ENCODE data around the gene SLC25A25. TPM values are rescaled to one million over a fixed set of nuclear protein-coding genes. Genes with fewer than 3 reads are reported as not detected.
A peak's percentile ranks its signal among the peaks of the same experiment; 100 is the strongest.

The SLC25A25 gene
- total RNA-seq, 6 experiments from 2014 or later: 21.2 to 81.5 (median 53.3) TPM

DNA sequence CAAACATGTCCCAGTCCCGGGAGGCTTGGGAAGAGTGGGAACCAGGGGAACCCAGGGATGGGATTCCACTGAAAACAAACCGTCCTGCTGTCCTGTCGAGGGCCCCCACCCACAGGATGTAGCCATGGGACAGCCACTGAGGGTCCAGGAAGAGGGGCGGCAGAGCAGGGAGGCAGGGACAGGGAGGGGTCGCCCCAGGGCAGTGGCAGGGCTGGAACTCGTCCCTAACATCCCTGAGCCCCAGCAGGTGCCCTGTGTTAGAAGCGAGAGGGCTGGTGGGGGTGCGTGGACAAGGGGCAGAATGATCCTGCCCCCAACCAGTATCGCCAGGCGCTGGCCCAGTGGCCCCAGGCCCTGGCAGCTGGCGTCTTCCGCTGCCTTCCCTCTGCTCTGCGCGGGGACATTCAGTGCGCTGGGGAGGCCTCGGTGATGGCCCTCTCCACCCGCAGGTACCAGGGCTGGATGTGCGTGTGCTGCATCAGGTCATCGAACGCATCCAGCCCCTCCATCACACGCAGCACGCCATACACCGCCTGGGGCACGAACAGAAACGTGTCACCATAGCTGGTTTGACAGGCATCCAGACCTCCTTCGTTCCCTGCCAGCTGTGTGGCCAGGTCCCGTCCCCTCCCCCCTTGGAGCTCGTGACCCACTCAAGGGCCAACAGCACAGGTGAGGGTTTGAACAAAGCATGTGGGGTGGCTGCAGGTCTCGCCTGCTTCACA is 52.9 kb downstream of the SLC25A25 start:
- H3K9me3 ChIP-seq: no peaks in the 10 kb centered on the region
- H3K27ac ChIP-seq: no peak overlapping the region
- no peak overlapping the region for H3K4me3 ChIP-seq
- peaks cover 0 to 18% (median 9%) of the 10 kb centered on the region in 4 donors for H3K4me1 ChIP-seq
- TF ChIP-seq, protein P1, sequence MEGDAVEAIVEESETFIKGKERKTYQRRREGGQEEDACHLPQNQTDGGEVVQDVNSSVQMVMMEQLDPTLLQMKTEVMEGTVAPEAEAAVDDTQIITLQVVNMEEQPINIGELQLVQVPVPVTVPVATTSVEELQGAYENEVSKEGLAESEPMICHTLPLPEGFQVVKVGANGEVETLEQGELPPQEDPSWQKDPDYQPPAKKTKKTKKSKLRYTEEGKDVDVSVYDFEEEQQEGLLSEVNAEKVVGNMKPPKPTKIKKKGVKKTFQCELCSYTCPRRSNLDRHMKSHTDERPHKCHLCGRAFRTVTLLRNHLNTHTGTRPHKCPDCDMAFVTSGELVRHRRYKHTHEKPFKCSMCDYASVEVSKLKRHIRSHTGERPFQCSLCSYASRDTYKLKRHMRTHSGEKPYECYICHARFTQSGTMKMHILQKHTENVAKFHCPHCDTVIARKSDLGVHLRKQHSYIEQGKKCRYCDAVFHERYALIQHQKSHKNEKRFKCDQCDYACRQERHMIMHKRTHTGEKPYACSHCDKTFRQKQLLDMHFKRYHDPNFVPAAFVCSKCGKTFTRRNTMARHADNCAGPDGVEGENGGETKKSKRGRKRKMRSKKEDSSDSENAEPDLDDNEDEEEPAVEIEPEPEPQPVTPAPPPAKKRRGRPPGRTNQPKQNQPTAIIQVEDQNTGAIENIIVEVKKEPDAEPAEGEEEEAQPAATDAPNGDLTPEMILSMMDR (IDR thresholded peaks at IDR 0.05): no peak
- TF ChIP-seq POLR2A (IDR thresholded peaks at IDR 0.05): no peak
- 75% methylated on average over 4 of the region's 29 CpGs for WGBS (ENCODE audit: insufficient coverage, low coverage, low lambda C conversion rate, missing lambda C conversion rate)
- H3K27me3 ChIP-seq: no peaks in the 10 kb centered on the region
- peaks cover 0 to 22% (median 8%) of the 10 kb centered on the region in 4 donors for H3K36me3 ChIP-seq
- ATAC-seq (no peak), DNase-seq (peak; percentile 24 to 50 (median 43))
- intact Hi-C loops (cut with DNase I): no loop called here

- intact Hi-C loops (cut with DNase I): no loop called here
- ATAC-seq (no peak), DNase-seq (peak in 1 of 3 donors; percentile 5)
- no peaks in the 10 kb centered on the region for H3K9me3 ChIP-seq
- H3K4me1 ChIP-seq: peaks cover 0 to 18% (median 9%) of the 10 kb centered on the region in 4 donors
- peaks cover 0 to 22% (median 8%) of the 10 kb centered on the region in 4 donors for H3K36me3 ChIP-seq
- no CpG with 5 or more reads among the region's 5 CpGs for WGBS (ENCODE audit: insufficient coverage, low coverage, low lambda C conversion rate, missing lambda C conversion rate)
- H3K4me3 ChIP-seq: no peak overlapping the region
- no peak overlapping the region for H3K27ac ChIP-seq
- TF ChIP-seq, protein P1 (IDR thresholded peaks at IDR 0.05): no peak
- TF ChIP-seq POLR2A (IDR thresholded peaks at IDR 0.05): no peak
- H3K27me3 ChIP-seq: no peaks in the 10 kb centered on the region
These were observed 53.4 kb downstream of the SLC25A25 start for GRCh38 chr9:128121466-128121810.

DNA sequence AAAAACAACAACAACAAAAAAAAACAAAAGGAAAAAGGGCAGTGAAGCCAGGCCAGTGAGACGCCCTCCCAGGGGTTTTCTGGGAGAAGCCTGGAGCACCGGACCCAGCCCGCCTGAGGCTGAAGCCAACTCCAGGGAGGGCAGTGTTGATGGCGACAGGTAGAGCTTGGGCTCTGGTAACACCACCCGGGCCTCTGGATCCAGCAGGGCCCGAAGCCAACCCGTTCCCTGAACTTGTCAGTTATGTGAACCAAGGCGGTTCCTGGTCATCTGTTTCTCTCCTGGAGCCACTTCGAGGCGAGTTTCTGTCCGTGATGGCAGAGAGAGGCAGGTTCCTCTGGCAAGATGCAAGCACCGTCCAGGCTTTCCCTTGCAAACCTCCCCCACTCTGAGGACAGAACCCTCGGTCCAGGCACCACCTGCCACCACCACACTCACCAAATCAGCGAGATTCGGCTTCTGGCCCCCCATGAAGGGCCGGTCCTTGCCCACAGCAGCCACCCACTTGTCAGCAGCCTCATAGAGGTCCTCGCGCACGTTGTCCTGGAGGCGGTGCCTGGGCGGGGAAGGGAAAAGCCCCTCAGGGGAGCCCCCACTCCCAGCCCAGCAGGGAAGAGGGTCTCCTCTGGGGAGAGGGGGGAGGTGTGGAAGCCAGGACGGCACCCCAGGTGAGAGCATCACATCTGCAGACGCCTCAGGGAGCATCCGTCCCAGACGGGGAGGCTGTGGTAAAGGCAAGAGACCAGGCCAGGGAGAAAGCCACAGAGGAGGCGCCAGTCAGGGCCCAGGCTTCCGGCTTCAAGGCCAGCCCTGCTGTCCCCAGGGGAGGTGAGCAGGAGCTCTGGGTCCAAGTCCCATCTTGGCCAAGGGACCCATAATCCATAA is 54.1 kb downstream of the SLC25A25 start:
- ATAC-seq (no peak), DNase-seq (peak; percentile 17 to 55 (median 45))
- intact Hi-C loops (cut with DNase I): no loop called here
- TF ChIP-seq POLR2A (IDR thresholded peaks at IDR 0.05): no peak
- TF ChIP-seq, protein P1 (IDR thresholded peaks at IDR 0.05): no peak
- Histone ChIP-seq H3K9me3 (no peaks in the 10 kb centered on the region), H3K27ac (no peak overlapping the region), H3K4me3 (no peak overlapping the region), H3K36me3 (peaks cover 0 to 22% (median 8%) of the 10 kb centered on the region in 4 donors), H3K27me3 (no peaks in the 10 kb centered on the region), H3K4me1 (peaks cover 0 to 19% (median 9%) of the 10 kb centered on the region in 4 donors)
- WGBS (ENCODE audit: insufficient coverage, low coverage, low lambda C conversion rate, missing lambda C conversion rate): 83% methylated on average over 1 of the region's 27 CpGs

DNA sequence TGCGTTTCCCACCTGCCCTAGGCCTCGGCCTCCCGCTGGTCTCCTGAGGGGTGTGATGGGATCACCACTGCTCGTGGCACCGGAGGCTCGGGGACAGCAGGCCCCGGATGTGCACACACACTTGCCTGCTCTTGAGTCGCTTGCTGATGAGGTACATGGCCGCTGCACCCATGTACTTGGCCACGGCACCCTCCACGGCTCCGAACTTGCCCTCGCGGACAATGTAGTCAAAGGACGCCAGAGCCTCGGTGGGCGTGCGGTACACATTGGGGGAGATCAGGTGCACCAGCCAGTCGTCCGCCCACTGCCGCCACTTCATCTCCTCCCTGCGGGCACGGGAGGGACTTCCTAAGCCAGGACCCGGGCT is 54.8 kb downstream of the SLC25A25 start:
- H3K27ac ChIP-seq: no peak overlapping the region
- WGBS (ENCODE audit: insufficient coverage, low coverage, low lambda C conversion rate, missing lambda C conversion rate): no CpG with 5 or more reads among the region's 24 CpGs
- intact Hi-C loops (cut with DNase I): no loop called here
- H3K36me3 ChIP-seq: peaks cover 0 to 22% (median 8%) of the 10 kb centered on the region in 4 donors
- DNase-seq: peak in 2 of 3 donors; percentile 19 to 47
- ATAC-seq: no peak
- H3K27me3 ChIP-seq: no peaks in the 10 kb centered on the region
- H3K4me1 ChIP-seq: peaks cover 0 to 17% (median 8%) of the 10 kb centered on the region in 4 donors
- TF ChIP-seq POLR2A (IDR thresholded peaks at IDR 0.05): no peak
- TF ChIP-seq, protein P1 (IDR thresholded peaks at IDR 0.05): no peak
- no peak overlapping the region for H3K4me3 ChIP-seq
- no peaks in the 10 kb centered on the region for H3K9me3 ChIP-seq

All from right lobe of liver (tissue), 6 donors.